SIG-M5 treated with dmso at 0.1 percent for 504 hours (cell line): ENCODE measurements around the gene RAB4B.
"Not testable (repeated sequence)": the region's sequence is repeated elsewhere in the genome, so short reads cannot be mapped to it uniquely, and the experiment has no call there.

ENCODE experiments used
- DNase-seq: peaks from one replicate; lab custom pipeline; 2025; ENCODE audit not compliant: unreplicated experiment; lab: John Stamatoyannopoulos, UW

Gene RAB4B

GRCh38 chr19:40843653-40844052 lies 65.6 kb downstream of the RAB4B start:
- DNase-seq: not testable (repeated sequence)
